Stimulated activated CD4-positive, alpha-beta T cell treated with anti-CD3 and anti-CD28 coated beads, Interleukin-1b, Interleukin-23, amount 100 ng/mL, for 24 hours (primary cell): ENCODE results near the gene PABPC1L.
A peak's percentile ranks its signal among the peaks of the same experiment; 100 is the strongest.
"Not testable (repeated sequence)": the region's sequence is repeated elsewhere in the genome, so short reads cannot be mapped to it uniquely, and the experiment has no call there.

Experiments
- DNase-seq, 4 experiments: peaks; one replicate each; pipeline ENCODE4 v3.0.0-alpha.2; 2020; ENCODE audit warnings: low read depth in 4 of 4, low spot score in 1 of 4

The PABPC1L gene

DNA sequence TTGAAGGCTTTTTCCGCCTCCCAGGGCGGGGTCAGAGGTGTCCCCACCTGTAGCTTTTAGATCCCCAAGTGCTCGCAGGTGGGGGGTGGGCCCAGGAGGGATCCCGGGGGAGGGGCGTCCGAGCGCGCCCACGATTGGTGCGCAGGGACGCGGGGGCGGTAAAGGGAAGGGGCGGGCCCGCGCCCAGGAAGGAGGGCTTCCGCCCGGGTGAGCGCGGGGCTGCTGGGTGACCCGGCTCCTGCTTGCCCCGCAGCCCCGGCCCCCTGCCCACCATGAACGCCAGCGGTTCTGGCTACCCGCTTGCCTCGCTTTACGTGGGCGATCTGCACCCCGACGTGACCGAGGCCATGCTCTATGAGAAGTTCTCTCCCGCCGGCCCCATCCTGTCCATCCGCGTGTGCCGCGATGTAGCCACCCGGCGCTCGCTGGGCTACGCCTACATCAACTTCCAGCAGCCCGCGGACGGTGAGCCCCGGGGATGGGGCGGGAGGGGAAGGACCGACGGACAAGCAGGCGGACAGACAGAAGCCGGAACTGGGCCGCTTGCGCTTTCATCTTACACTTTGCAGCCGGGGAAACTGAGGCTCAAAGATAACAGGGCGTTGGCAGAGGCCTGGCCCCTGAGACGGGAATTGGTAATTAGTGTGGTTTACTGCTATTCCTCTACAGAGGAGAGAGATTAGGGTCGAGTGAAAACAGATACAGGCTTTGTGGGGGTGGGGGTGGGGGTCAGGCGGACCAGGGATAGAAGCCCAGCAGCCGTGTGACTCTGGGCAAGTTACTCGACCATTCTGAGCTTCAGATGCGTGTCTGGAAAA lies at the start of gene PABPC1L:
Gene PABPC1L (plus strand): TSS at position 189 of the 818 bp plus-strand sequence. CDS start 84 bp downstream, at position 273.
- DNase-seq = peak; percentile 42 to 78 (median 63)

DNA sequence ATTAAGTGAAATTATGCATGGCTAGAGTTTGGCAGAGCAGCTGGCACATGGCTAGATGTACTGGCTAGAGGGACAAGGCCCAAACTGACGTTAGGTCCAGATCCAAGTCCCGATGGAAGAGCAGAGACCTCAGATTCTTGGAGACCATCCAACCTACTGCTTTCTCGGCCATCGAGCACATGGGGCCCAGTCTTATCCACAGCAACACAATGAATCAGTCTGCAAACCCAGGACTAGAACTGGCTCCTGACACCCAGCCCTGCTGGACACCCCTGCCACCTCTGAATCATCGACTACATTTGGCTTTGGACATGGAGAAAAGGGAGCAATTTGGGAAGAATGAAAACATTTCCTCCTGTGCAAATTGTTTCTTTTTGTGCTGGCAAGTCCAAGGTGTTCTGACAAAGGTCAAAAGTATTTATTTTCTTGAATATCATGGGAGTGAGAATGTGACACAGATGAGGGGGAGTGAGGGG lies 48.3 kb upstream of the PABPC1L start:
- DNase-seq = no peak

GRCh38 chr20:44862286-44862685 lies 47.6 kb upstream of the PABPC1L start:
- DNase-seq = no peak

GRCh38 chr20:44863365-44864084 lies 46.3 kb upstream of the PABPC1L start:
- DNase-seq = not testable (repeated sequence)

- not testable (repeated sequence) for DNase-seq
Observed at GRCh38 chr20:44864493-44864892, 45.4 kb upstream of the PABPC1L start.

DNA sequence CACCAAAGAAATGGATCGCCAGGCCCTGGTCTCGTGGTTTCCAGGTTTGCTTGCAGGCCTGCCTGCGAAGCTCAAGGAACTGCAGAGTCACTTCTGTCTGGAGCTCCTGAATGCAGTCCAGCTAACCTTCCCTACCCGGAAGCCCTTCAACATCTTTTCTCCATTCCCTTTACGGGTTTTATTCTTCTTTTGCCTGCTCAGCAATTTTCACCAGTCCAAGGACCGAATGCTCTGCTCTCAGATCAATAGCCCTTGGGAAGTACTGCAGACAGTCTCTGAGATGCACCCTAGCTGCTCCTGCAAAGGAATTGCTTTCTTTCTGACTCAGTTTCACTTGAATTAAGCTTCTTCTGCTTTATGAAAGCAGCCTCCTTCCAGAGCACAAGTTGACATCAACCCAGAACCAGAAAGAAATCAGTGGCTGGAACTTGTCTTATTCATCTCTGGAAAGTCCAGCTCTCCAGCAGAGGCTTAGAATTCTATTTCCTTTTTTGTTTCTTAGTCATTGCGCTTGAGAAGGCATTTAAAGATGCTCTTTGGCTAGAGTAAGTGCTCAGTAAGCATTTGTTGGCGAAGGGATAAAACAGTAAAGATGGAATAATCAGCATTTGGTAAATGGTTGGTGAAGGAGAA lies 43.0 kb upstream of the PABPC1L start:
- no peak for DNase-seq

- DNase-seq = no peak
Observed at GRCh38 chr20:44869471-44869870, 40.4 kb upstream of the PABPC1L start.

GRCh38 chr20:44882360-44882759 lies 27.5 kb upstream of the PABPC1L start:
- DNase-seq = not testable (repeated sequence)

GRCh38 chr20:44883214-44883902 lies 26.5 kb upstream of the PABPC1L start:
- DNase-seq = no peak

DNA sequence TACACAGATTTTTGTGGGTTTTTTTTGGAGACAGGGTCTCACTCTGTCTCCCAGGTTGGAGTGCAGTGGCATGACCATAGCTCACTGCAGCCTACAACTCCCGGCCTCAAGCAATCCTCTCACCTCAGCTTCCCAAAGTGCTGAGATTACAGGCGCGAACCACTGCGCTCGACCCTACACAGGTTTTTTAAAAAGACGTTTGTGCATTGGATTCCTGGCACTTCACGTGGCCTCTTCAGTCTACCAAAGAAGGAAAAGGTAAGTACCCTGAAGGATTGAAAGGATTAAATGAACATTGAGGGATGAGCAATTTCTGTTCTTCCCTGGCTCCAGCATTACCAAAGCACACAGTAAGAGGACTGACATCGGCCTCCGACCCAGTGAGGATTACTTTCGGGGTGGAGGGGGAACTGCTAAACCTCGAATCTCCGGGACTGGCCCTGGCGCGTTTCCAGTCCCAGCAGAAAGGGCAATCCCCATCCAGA lies 24.9 kb upstream of the PABPC1L start:
- DNase-seq = no peak

DNA sequence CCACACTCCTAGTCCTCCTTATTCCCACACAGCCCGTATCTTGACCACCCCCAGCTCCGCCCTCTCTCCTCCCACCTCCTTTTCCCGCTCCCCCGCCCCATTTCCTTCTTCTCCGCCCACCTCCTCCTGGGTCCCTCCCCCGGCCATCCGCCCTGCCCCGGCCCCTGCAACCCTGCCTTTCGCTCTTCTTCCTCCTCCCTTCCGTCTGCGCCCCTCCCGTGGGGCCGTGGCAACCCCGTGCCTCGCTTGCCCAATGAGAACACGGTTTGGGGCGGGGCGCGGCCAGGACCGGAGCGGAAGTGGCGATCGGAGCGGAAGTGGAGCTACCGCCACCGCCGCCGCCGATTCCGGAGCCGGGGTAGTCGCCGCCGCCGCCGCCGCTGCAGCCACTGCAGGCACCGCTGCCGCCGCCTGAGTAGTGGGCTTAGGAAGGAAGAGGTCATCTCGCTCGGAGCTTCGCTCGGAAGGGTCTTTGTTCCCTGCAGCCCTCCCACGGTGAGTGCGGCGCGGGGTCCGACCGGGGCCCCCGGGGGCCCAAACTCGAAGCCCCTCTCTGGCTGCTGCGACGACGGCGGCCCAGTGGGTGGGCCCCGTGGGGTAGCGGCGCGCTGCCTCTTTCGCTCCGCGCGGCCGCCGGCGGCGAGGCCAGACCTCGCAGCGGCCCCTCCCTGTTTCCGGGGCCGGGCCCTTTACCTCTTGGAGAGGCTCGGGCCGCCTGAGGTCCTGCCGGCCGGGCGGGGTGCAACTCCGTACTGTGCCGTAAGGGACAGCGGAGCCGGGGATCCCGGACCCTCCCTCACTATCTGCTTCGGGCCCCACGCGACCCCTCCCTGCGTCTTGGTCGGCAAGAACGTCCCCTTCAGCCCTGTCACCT lies 24.2 kb upstream of the PABPC1L start, which contains the start of gene YWHAB:
Gene YWHAB (plus strand): TSS at position 314 of the 874 bp plus-strand sequence. CDS start 15,829 bp downstream, outside the sequence.
- DNase-seq = peak; percentile 93 to 99 (median 96)

DNA sequence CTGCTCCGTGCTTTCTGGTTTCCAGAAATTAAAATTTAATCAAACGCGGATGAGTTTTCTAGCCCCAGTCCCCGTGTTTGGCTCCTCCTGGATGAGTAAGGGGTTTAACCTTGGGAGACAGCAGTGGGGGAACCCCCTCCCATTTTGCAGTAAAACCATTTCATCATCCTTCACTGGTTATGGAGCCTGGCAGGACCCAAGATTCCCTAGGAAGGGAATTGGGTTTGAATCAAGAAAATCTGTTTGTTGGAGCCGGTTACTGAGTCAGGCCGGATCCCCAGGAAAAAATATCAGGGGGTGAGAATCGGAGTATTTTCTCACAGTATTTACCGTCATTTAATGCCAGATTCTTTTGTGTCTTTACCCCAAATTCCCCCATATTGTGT lies 23.6 kb upstream of the PABPC1L start:
- DNase-seq = no peak

DNA sequence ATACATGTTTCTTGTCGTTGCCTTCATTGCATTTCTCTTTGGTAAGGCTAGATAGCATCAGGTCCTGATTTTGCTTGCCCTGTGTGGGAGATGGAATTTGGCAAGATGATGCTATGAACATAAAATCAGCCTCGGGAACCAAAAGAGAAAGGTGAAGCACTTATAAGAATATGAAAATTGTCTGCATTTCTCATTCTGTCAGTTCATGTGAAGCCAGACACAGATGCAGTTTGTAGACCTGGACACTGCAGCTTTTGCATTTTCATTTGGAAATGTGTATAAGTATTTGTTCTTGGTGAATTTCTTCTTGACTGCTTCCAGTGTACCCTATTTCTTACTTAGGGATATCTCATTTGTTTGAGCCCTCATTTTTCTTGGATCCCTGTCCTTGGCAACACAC lies 23.0 kb upstream of the PABPC1L start:
- DNase-seq = no peak

GRCh38 chr20:44887466-44887865 lies 22.4 kb upstream of the PABPC1L start:
- no peak for DNase-seq

GRCh38 chr20:44888226-44889103 lies 21.4 kb upstream of the PABPC1L start:
- no peak for DNase-seq

DNA sequence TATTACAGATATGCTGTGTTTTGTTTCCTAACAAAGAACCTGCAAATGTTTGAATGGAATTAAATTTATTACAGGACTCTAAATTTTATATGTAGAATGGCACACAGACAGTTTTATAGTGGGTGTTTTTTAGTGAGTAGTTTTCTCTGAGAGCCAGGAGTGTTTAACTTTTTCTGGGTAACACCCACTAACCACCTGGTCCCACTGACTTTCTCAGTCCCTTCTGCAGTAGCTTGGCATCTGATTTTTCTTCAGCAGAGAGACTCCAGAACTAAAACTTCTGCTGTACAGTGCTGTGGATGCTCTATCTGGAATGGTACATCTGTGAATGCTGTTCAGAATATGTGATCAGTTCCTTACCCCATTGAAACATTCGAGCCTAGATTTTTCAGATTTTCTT lies 18.0 kb upstream of the PABPC1L start:
- DNase-seq = no peak

GRCh38 chr20:44894959-44895358 lies 14.9 kb upstream of the PABPC1L start:
- DNase-seq = no peak

DNA sequence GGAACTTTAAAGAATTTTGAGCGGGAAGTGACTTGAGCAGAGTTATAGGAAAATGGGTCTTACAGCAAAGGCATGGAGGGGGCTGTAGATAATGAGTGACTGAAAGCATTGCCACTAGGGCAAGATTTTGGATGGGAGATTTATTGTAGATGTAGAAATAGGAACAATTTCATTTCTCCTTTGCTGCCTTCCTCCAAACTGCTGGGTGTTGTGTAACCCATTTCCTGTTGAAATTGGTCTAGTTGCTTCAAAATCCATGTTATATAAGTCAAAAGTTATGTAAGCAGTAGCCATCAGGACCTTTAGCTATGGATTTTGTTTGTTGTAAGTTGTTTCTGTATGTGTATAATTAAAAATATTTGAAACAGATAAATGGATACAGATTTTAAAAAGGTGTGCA lies 13.3 kb upstream of the PABPC1L start:
- DNase-seq = no peak

GRCh38 chr20:44897133-44897532 lies 12.7 kb upstream of the PABPC1L start:
- DNase-seq = no peak
